OCI-LY7 (cell line): ENCODE measurements around the gene PCDHGA2.
"Not testable (repeated sequence)": the region's sequence is repeated elsewhere in the genome, so short reads cannot be mapped to it uniquely, and the experiment has no call there.

Experiments used
- EZH2phosphoT487 ChIP-seq: fragments of 200-600 bp; sonication (generic); IDR thresholded peaks from 2 replicates; pipeline ENCODE4 v1.6.1; 2018; ENCODE audit warnings: low read depth, borderline replicate concordance, mild to moderate bottlenecking, mixed run types, antibody characterized with exemption, low read length, moderate library complexity, mixed read lengths
- TF ChIP-seq, protein P1 (sequence below): fragments of 200-600 bp; sonication (generic); conservative IDR thresholded peaks from 2 replicates; pipeline ENCODE4 v1.5.1; 2014; ENCODE audit warnings: mild to moderate bottlenecking, antibody characterized with exemption, low read length, moderate library complexity, mixed read lengths

DNA sequence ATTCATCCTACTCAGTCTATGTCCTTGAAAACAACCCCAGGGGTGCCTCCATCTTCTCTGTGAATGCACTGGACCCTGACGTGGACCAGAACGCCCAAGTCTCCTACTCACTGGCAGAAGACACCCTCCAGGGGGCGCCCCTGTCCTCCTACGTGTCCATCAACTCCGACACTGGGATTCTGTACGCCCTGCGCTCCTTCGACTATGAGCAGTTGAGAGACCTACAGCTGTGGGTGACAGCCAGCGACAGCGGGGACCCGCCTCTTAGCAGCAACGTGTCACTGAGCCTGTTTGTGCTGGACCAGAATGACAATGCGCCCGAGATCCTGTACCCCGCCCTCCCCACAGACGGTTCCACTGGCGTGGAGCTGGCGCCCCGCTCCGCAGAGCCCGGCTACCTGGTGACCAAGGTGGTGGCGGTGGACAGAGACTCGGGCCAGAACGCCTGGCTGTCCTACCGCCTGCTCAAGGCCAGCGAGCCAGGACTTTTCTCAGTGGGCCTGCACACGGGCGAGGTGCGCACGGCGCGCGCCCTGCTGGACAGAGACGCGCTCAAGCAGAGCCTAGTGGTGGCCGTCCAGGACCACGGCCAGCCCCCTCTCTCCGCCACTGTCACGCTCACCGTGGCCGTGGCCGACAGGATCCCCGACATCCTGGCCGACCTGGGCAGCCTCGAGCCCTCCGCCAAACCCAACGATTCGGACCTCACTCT lies 37.0 kb downstream of the PCDHGA2 start:
- TF ChIP-seq, protein P1, sequence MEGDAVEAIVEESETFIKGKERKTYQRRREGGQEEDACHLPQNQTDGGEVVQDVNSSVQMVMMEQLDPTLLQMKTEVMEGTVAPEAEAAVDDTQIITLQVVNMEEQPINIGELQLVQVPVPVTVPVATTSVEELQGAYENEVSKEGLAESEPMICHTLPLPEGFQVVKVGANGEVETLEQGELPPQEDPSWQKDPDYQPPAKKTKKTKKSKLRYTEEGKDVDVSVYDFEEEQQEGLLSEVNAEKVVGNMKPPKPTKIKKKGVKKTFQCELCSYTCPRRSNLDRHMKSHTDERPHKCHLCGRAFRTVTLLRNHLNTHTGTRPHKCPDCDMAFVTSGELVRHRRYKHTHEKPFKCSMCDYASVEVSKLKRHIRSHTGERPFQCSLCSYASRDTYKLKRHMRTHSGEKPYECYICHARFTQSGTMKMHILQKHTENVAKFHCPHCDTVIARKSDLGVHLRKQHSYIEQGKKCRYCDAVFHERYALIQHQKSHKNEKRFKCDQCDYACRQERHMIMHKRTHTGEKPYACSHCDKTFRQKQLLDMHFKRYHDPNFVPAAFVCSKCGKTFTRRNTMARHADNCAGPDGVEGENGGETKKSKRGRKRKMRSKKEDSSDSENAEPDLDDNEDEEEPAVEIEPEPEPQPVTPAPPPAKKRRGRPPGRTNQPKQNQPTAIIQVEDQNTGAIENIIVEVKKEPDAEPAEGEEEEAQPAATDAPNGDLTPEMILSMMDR: peak; percentile 49
- not testable (repeated sequence) for TF ChIP-seq EZH2phosphoT487
